Stimulated activated memory B cell treated with anti-CD40 and anti-IgM and Interleukin-4, amounts not matched to agents 10 μg/mL and 1 μg/mL and 100 μg/mL, for 72 hours (primary cell): ENCODE data around the gene OR52M1.

Experiments
- ATAC-seq: fragments of 150-1000 bp; cut with Tn5 transposase; 2 replicates; pipeline ENCODE4 v1.10.0; 2021
- H3K27ac Mint-ChIP-seq: one replicate; pipeline ENCODE4 v1.8.0; 2022; ENCODE audit warnings: mild to moderate bottlenecking, mixed read lengths
- H3K27me3 Mint-ChIP-seq: one replicate; pipeline ENCODE4 v1.8.0; 2022; ENCODE audit warnings: mixed read lengths
- H3K36me3 Mint-ChIP-seq: one replicate; pipeline ENCODE4 v1.8.0; 2022; ENCODE audit warnings: mixed read lengths
- H3K4me1 Mint-ChIP-seq: one replicate; pipeline ENCODE4 v1.8.0; 2022; ENCODE audit warnings: mixed read lengths
- H3K4me3 Mint-ChIP-seq: one replicate; pipeline ENCODE4 v1.8.0; 2022; ENCODE audit warnings: mild to moderate bottlenecking, moderate library complexity, mixed read lengths
- H3K9me3 Mint-ChIP-seq: one replicate; pipeline ENCODE4 v1.8.0; 2022; ENCODE audit warnings: mixed read lengths

The OR52M1 gene

GRCh38 chr11:4546878-4547277, 1.9 kb downstream of the OR52M1 start:
- ATAC-seq: no peak
- H3K4me3 Mint-ChIP-seq: no peak overlapping the region
- peaks cover 9% of the 10 kb centered on the region for H3K27me3 Mint-ChIP-seq
- H3K27ac Mint-ChIP-seq: no peak overlapping the region
- H3K4me1 Mint-ChIP-seq: no peaks in the 10 kb centered on the region
- peaks cover 4% of the 10 kb centered on the region for H3K9me3 Mint-ChIP-seq
- H3K36me3 Mint-ChIP-seq: no peaks in the 10 kb centered on the region

- Mint-ChIP-seq H3K9me3 (peaks cover 4% of the 10 kb centered on the region), H3K4me3 (no peak overlapping the region), H3K36me3 (no peaks in the 10 kb centered on the region), H3K4me1 (no peaks in the 10 kb centered on the region), H3K27me3 (peaks cover 12% of the 10 kb centered on the region), H3K27ac (no peak overlapping the region)
- ATAC-seq: no peak
Measured at GRCh38 chr11:4547416-4547815, 2.4 kb downstream of the OR52M1 start.

- no peaks in the 10 kb centered on the region for H3K36me3 Mint-ChIP-seq
- H3K4me3 Mint-ChIP-seq: no peak overlapping the region
- no peaks in the 10 kb centered on the region for H3K4me1 Mint-ChIP-seq
- H3K9me3 Mint-ChIP-seq: peaks cover 8% of the 10 kb centered on the region
- H3K27me3 Mint-ChIP-seq: peaks cover 33% of the 10 kb centered on the region
- H3K27ac Mint-ChIP-seq: no peak overlapping the region
- no peak for ATAC-seq
Measured at GRCh38 chr11:4551346-4551979, 6.5 kb downstream of the OR52M1 start.

GRCh38 chr11:4559527-4560440, 14.8 kb downstream of the OR52M1 start:
- no peak for ATAC-seq
- Mint-ChIP-seq H3K27ac (no peak overlapping the region), H3K9me3 (peaks cover 3% of the 10 kb centered on the region), H3K27me3 (peaks cover 33% of the 10 kb centered on the region), H3K4me3 (no peak overlapping the region), H3K36me3 (no peaks in the 10 kb centered on the region), H3K4me1 (no peaks in the 10 kb centered on the region)

- Mint-ChIP-seq H3K4me3 (no peak overlapping the region), H3K4me1 (no peaks in the 10 kb centered on the region), H3K27ac (no peak overlapping the region), H3K36me3 (no peaks in the 10 kb centered on the region), H3K27me3 (peaks cover 33% of the 10 kb centered on the region), H3K9me3 (peaks cover 7% of the 10 kb centered on the region)
- ATAC-seq: no peak
Measured at GRCh38 chr11:4560467-4560866, 15.5 kb downstream of the OR52M1 start.

GRCh38 chr11:4565371-4565770, 20.4 kb downstream of the OR52M1 start:
- ATAC-seq: no peak
- H3K27ac Mint-ChIP-seq: no peak overlapping the region
- no peaks in the 10 kb centered on the region for H3K36me3 Mint-ChIP-seq
- H3K9me3 Mint-ChIP-seq: peaks cover 7% of the 10 kb centered on the region
- H3K4me3 Mint-ChIP-seq: no peak overlapping the region
- H3K4me1 Mint-ChIP-seq: no peaks in the 10 kb centered on the region
- peaks cover 18% of the 10 kb centered on the region for H3K27me3 Mint-ChIP-seq

- no peak for ATAC-seq
Measured at GRCh38 chr11:4569075-4569474, 24.1 kb downstream of the OR52M1 start.

GRCh38 chr11:4576880-4577279, 31.9 kb downstream of the OR52M1 start:
- H3K27me3 Mint-ChIP-seq: peaks cover 53% of the 10 kb centered on the region
- H3K27ac Mint-ChIP-seq: no peak overlapping the region
- H3K4me3 Mint-ChIP-seq: no peak overlapping the region
- H3K9me3 Mint-ChIP-seq: no peaks in the 10 kb centered on the region
- no peaks in the 10 kb centered on the region for H3K4me1 Mint-ChIP-seq
- no peaks in the 10 kb centered on the region for H3K36me3 Mint-ChIP-seq
- ATAC-seq: no peak

More at GRCh38 chr11:4569075-4569474, 24.1 kb downstream of the OR52M1 start:
- H3K27me3 Mint-ChIP-seq: no peaks in the 10 kb centered on the region
- H3K4me1 Mint-ChIP-seq: no peaks in the 10 kb centered on the region
- no peak overlapping the region for H3K27ac Mint-ChIP-seq
- H3K36me3 Mint-ChIP-seq: no peaks in the 10 kb centered on the region
- no peak overlapping the region for H3K4me3 Mint-ChIP-seq
- H3K9me3 Mint-ChIP-seq: peaks cover 4% of the 10 kb centered on the region

GRCh38 chr11:4577761-4578160, 32.8 kb downstream of the OR52M1 start:
- Mint-ChIP-seq H3K36me3 (no peaks in the 10 kb centered on the region), H3K27ac (no peak overlapping the region), H3K4me3 (no peak overlapping the region), H3K27me3 (peaks cover 61% of the 10 kb centered on the region), H3K4me1 (no peaks in the 10 kb centered on the region), H3K9me3 (no peaks in the 10 kb centered on the region)
- no peak for ATAC-seq

GRCh38 chr11:4578624-4579023, 33.6 kb downstream of the OR52M1 start:
- Mint-ChIP-seq H3K4me3 (no peak overlapping the region), H3K27me3 (peaks cover 66% of the 10 kb centered on the region)
- ATAC-seq: no peak

GRCh38 chr11:4580124-4580523, 35.1 kb downstream of the OR52M1 start:
- peaks cover 66% of the 10 kb centered on the region for H3K27me3 Mint-ChIP-seq
- no peak overlapping the region for H3K27ac Mint-ChIP-seq
- H3K9me3 Mint-ChIP-seq: no peaks in the 10 kb centered on the region
- H3K36me3 Mint-ChIP-seq: no peaks in the 10 kb centered on the region
- no peak for ATAC-seq
- no peaks in the 10 kb centered on the region for H3K4me1 Mint-ChIP-seq
- H3K4me3 Mint-ChIP-seq: no peak overlapping the region

More at GRCh38 chr11:4578624-4579023, 33.6 kb downstream of the OR52M1 start:
- H3K27ac Mint-ChIP-seq: no peak overlapping the region
- H3K9me3 Mint-ChIP-seq: no peaks in the 10 kb centered on the region
- H3K4me1 Mint-ChIP-seq: no peaks in the 10 kb centered on the region
- no peaks in the 10 kb centered on the region for H3K36me3 Mint-ChIP-seq

GRCh38 chr11:4581443-4581842, 36.5 kb downstream of the OR52M1 start, which contains the start of gene OR52I2:
OR52I2 (plus strand) TSS chr11:4581743.
- H3K27me3 Mint-ChIP-seq: peaks cover 53% of the 10 kb centered on the region
- H3K4me1 Mint-ChIP-seq: no peaks in the 10 kb centered on the region
- no peak within 1 kb of the TSS for H3K27ac Mint-ChIP-seq
- no peaks in the 10 kb centered on the region for H3K9me3 Mint-ChIP-seq
- H3K4me3 Mint-ChIP-seq: no peak within 1 kb of the TSS
- no peaks in the 10 kb centered on the region for H3K36me3 Mint-ChIP-seq
- ATAC-seq: no peak

GRCh38 chr11:4589017-4589416, 44.0 kb downstream of the OR52M1 start:
- no peak overlapping the region for H3K4me3 Mint-ChIP-seq
- H3K27me3 Mint-ChIP-seq: peaks cover 8% of the 10 kb centered on the region
- H3K9me3 Mint-ChIP-seq: no peaks in the 10 kb centered on the region
- no peaks in the 10 kb centered on the region for H3K4me1 Mint-ChIP-seq
- H3K36me3 Mint-ChIP-seq: no peaks in the 10 kb centered on the region
- ATAC-seq: no peak
- no peak overlapping the region for H3K27ac Mint-ChIP-seq

- no peak for ATAC-seq
- Mint-ChIP-seq H3K36me3 (peaks cover 25% of the 10 kb centered on the region), H3K4me1 (no peaks in the 10 kb centered on the region), H3K4me3 (no peak within 1 kb of the TSS), H3K27ac (no peak within 1 kb of the TSS), H3K27me3 (no peaks in the 10 kb centered on the region), H3K9me3 (no peaks in the 10 kb centered on the region)
Measured at GRCh38 chr11:4593739-4594138, 48.7 kb downstream of the OR52M1 start, which contains the start of gene OR52I1. OR52I1 (plus strand) TSS chr11:4594039; CDS start chr11:4594039, 0 bp downstream.
